Brain microvascular endothelial cell (primary cell): ENCODE data around the gene PAIP2.

ENCODE experiments used
- DNase-seq: peaks from one replicate; pipeline ENCODE4 v3.0.0-alpha.2; 2020
- H3K27ac ChIP-seq: fragments of 250-450 bp; sonication (Bioruptor Pico); 2 replicates; pipeline ENCODE4 v1.5.1; 2020; ENCODE audit warnings: mild to moderate bottlenecking, moderate library complexity
- H3K27me3 ChIP-seq: fragments of 250-450 bp; sonication (Bioruptor Pico); replicated peaks from 2 replicates; pipeline ENCODE4 v1.5.1; 2020; ENCODE audit warnings: mild to moderate bottlenecking
- H3K36me3 ChIP-seq: fragments of 250-450 bp; sonication (Bioruptor Pico); replicated peaks from 2 replicates; pipeline ENCODE4 v1.5.1; 2020; ENCODE audit warnings: mild to moderate bottlenecking
- H3K4me3 ChIP-seq: 2 replicates; pipeline ENCODE4 v1.5.1; 2011; ENCODE audit warnings: low read depth, mild to moderate bottlenecking, control low read depth, low read length, moderate library complexity
- CTCF ChIP-seq: IDR thresholded peaks from 2 replicates; pipeline ENCODE4 v1.5.1; 2011; ENCODE audit warnings: low read depth, mild to moderate bottlenecking, moderate library complexity, low read length, control low read depth, inconsistent platforms; ENCODE audit errors: missing control alignments
- in situ Hi-C: cut with HindIII; loops from 2 replicates; pipeline ENCODE4 v1.10.0; 2017; ENCODE audit warnings: low sequenced_read_pairs, low pct_ligation_motif_present

Gene PAIP2

GRCh38 chr5:139381837-139382761 lies 40.4 kb downstream of the PAIP2 start:
- H3K36me3 ChIP-seq: no peaks in the 10 kb centered on the region
- H3K27ac ChIP-seq: no peak overlapping the region
- no peak overlapping the region for H3K4me3 ChIP-seq
- TF ChIP-seq CTCF: no peak
- DNase-seq: no peak
- in situ Hi-C loops: no loop called here
- H3K27me3 ChIP-seq: no peaks in the 10 kb centered on the region

- DNase-seq: no peak
- Histone ChIP-seq H3K27ac (no peak overlapping the region), H3K4me3 (no peak overlapping the region), H3K36me3 (no peaks in the 10 kb centered on the region), H3K27me3 (no peaks in the 10 kb centered on the region)
- in situ Hi-C loops: no loop called here
- TF ChIP-seq CTCF: no peak
Measured at GRCh38 chr5:139382807-139383206, 41.2 kb downstream of the PAIP2 start.

- in situ Hi-C loops: no loop called here
- Histone ChIP-seq H3K27me3 (no peaks in the 10 kb centered on the region), H3K36me3 (no peaks in the 10 kb centered on the region), H3K27ac (no peak within 1 kb of the TSS), H3K4me3 (no peak within 1 kb of the TSS)
- no peak for TF ChIP-seq CTCF
- no peak for DNase-seq
Measured at GRCh38 chr5:139383275-139383992, 41.8 kb downstream of the PAIP2 start, which contains the start of gene SLC23A1. TSS of gene SLC23A1 (minus strand) at chr5:139383297. CDS start at chr5:139383253, 44 bp downstream.

GRCh38 chr5:139383993-139384590 lies 42.4 kb downstream of the PAIP2 start:
- H3K27ac ChIP-seq: no peak overlapping the region
- DNase-seq: no peak
- TF ChIP-seq CTCF: no peak
- no peak overlapping the region for H3K4me3 ChIP-seq
- no peaks in the 10 kb centered on the region for H3K27me3 ChIP-seq
- in situ Hi-C loops: no loop called here
- no peaks in the 10 kb centered on the region for H3K36me3 ChIP-seq

DNA sequence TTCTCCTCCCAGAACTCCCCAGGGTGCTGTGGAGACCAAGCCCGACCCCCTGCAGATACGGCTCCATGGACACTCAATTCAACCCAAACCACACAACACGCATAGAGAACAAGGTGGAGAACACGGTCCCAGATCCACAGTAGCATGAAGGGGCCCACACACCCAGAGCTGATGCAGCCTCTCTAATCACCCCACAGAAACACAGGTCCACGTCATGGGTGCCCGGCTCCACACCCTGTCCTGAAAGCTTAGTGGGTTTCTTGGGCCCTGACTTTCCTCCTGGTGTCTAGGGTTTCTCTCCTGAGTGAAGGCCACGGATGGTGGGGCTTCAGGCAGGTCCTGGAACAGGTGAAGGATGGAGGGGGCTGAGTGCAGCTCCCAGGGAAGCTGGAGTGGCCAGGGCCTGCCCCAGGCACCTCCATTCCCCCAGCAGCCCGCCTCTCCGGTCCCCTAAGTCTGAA lies 43.0 kb downstream of the PAIP2 start:
- Histone ChIP-seq H3K36me3 (no peaks in the 10 kb centered on the region), H3K27ac (no peak overlapping the region), H3K27me3 (no peaks in the 10 kb centered on the region), H3K4me3 (no peak overlapping the region)
- no peak for DNase-seq
- in situ Hi-C loops: no loop called here
- no peak for TF ChIP-seq CTCF
